HepG2 (cell line): ENCODE measurements around the gene SEMA4B.

Source experiments
- KDM5A ChIP-seq: fragments of 200-600 bp; sonication (generic); IDR thresholded peaks from 2 replicates; pipeline ENCODE4 v1.7.0; 2018; ENCODE audit warnings: antibody characterized with exemption, mild to moderate bottlenecking, low read length, borderline replicate concordance
- U2AF2 ChIP-seq: fragments of 200-400 bp; formaldehyde crosslinking; IDR thresholded peaks from 2 replicates; pipeline ENCODE4 v1.6.1; 2017; ENCODE audit warnings: low read depth, mild to moderate bottlenecking, low read length

GRCh38 chr15:90241343-90242192, 40.4 kb downstream of the SEMA4B start:
- no peak for TF ChIP-seq KDM5A
- no peak for TF ChIP-seq U2AF2
